SK-N-MC (cell line): ENCODE results near the gene SLC38A11.

ENCODE experiments used
- EZH2 ChIP-seq: fragments of 200-600 bp; sonication (generic); IDR thresholded peaks from one replicate; pipeline ENCODE4 v1.6.1; 2017; ENCODE audit warnings: antibody characterized with exemption
- POLR2AphosphoS5 ChIP-seq: IDR thresholded peaks from 2 replicates; pipeline ENCODE4 v1.6.1; 2012; ENCODE audit warnings: mild to moderate bottlenecking, low read depth, low read length, borderline replicate concordance

DNA sequence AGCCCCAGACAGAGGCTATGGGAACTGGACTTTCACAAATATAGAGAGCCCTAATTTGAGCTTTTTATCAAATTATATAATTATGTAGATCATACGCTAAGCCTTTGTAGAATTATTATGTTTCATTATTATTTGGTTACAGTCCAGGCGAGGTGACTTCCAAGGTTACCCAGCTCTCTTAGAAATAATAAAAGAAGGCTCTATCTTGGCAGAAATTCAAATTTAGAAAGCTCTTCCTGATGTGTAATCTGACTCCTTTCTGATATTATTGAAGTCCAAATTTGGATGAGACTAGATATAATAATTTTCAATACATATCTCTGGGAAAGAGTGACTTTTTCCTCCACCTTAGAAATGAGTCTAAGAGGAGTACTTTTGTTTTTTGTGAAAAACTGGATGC is 4.8 kb upstream of the SLC38A11 start:
- TF ChIP-seq EZH2 (no peak), POLR2AphosphoS5 (no peak)
